Stimulated activated CD4-positive, alpha-beta T cell treated with anti-CD3 and anti-CD28 coated beads, Interleukin-15, amount 100 ng/mL, for 24 hours (primary cell): Measurements from ENCODE around the gene EIF4B.

Experiments
- DNase-seq: peaks from one replicate; pipeline ENCODE4 v3.0.0-alpha.2; 2020

EIF4B gene

GRCh38 chr12:53071591-53072551 lies 65.6 kb downstream of the EIF4B start:
- no peak for DNase-seq

GRCh38 chr12:53073881-53074280 lies 67.6 kb downstream of the EIF4B start:
- DNase-seq = no peak

GRCh38 chr12:53074283-53074998 lies 68.2 kb downstream of the EIF4B start:
- DNase-seq = no peak

- DNase-seq = no peak
These were observed 68.7 kb downstream of the EIF4B start for GRCh38 chr12:53074999-53075370.

GRCh38 chr12:53076461-53076860 lies 70.2 kb downstream of the EIF4B start:
- DNase-seq = no peak

GRCh38 chr12:53077030-53077429 lies 70.8 kb downstream of the EIF4B start:
- no peak for DNase-seq

- no peak for DNase-seq
These were observed 72.4 kb downstream of the EIF4B start for GRCh38 chr12:53078425-53079225.

- peak; percentile 97 for DNase-seq
These were observed 73.2 kb downstream of the EIF4B start, which contains the start of gene SPRYD3 for GRCh38 chr12:53079226-53080117. Gene SPRYD3, minus strand, starts transcription at chr12:53079390. Its CDS starts 57 bp downstream, at chr12:53079333.

- no peak for DNase-seq
These were observed 76.5 kb downstream of the EIF4B start for GRCh38 chr12:53082637-53083175.

GRCh38 chr12:53086361-53086760 lies 80.1 kb downstream of the EIF4B start:
- DNase-seq = no peak

GRCh38 chr12:53090105-53090504 lies 83.8 kb downstream of the EIF4B start:
- no peak for DNase-seq

GRCh38 chr12:53090554-53090953 lies 84.3 kb downstream of the EIF4B start:
- DNase-seq = no peak

GRCh38 chr12:53091756-53092155 lies 85.5 kb downstream of the EIF4B start:
- no peak for DNase-seq
